ENCODE measurements around the gene SLC26A5. TPM values are rescaled to one million over a fixed set of nuclear protein-coding genes. Genes with fewer than 3 reads are reported as not detected.

SLC26A5 gene
- total and polyA plus RNA-seq, 2 of the 8 experiments (the other 6 are each of a cell fraction or from before 2014, with no cell fraction given): 0.09 to 0.24 TPM

- no peak overlapping the region for H3K4me3 ChIP-seq (ENCODE audit: extremely low read depth in 1 of 4, insufficient read depth in 2 of 4, low read depth in 3 of 4, low read length in 4 of 4)
- no peak overlapping the region for H2BK12ac ChIP-seq (ENCODE audit: low read depth, low read length)
- no peak overlapping the region for H4K8ac ChIP-seq (ENCODE audit: extremely low read depth, insufficient read depth, low read length)
- H3K27ac ChIP-seq (ENCODE audit: low read depth, low read length): no peak overlapping the region
- H3K9me3 ChIP-seq (ENCODE audit: insufficient read depth in 2 of 2, low read depth in 1 of 2, low read length in 1 of 2): no peaks in the 10 kb centered on the region
- H3K79me1 ChIP-seq (ENCODE audit: low read depth, low read length): peaks cover 11% of the 10 kb centered on the region; the same call in 1 of the 2 replicates
- H3K4me1 ChIP-seq (replicated peaks in 1 of 4; ENCODE audit: control insufficient read depth in 3 of 4, insufficient read depth in 4 of 4, low read length in 3 of 4): peaks cover 0 to 6% (median 2%) of the 10 kb centered on the region in 4 experiments; a peak in 2 of 7 replicates
- no peaks in the 10 kb centered on the region for H3K27me3 ChIP-seq (replicated peaks in 1 of 4; ENCODE audit: control insufficient read depth in 3 of 4, extremely low read depth in 1 of 4, insufficient read depth in 3 of 4, low read length in 3 of 4)
- CTCF ChIA-PET (ENCODE audit: partially characterized antibody): no interaction called here
- H3K14ac ChIP-seq (ENCODE audit: insufficient read length): no peak overlapping the region
- no peak overlapping the region for H2AFZ ChIP-seq (ENCODE audit: low read length)
- FAIRE-seq (no peak), DNase-seq (ENCODE audit: low read depth in 1 of 2, low spot score in 2 of 2) (no peak)
- no peak overlapping the region for H3K9ac ChIP-seq (replicated peaks in 1 of 4; ENCODE audit: extremely low read depth in 1 of 4, low read depth in 3 of 4, low read length in 3 of 4)
- 96% methylated on average over 2 of the region's 2 CpGs; no CpG with 5 or more reads in 1 of the 2 experiments for WGBS, 2 experiments (ENCODE audit: extremely low coverage in 1 of 2, insufficient coverage in 1 of 2, insufficient read length in 1 of 2, insufficient replicate concordance in 2 of 2, low coverage in 1 of 2, low lambda C conversion rate in 2 of 2, missing lambda C conversion rate in 1 of 2)
- no peak overlapping the region for H4K5ac ChIP-seq (ENCODE audit: insufficient read length, low read depth, low read length)
- no peak overlapping the region for H4K91ac ChIP-seq (replicated peaks; ENCODE audit: insufficient read length, low read length)
- peaks cover 15 to 47% (median 36%) of the 10 kb centered on the region in 4 experiments for H3K36me3 ChIP-seq (ENCODE audit: control insufficient read depth in 2 of 4, insufficient read depth in 4 of 4, low read length in 3 of 4)
- H3K56ac ChIP-seq (replicated peaks; ENCODE audit: insufficient read length, low read depth, low read length): no peak overlapping the region
- no peak overlapping the region for H3K23ac ChIP-seq (ENCODE audit: insufficient read length)
- peaks cover 6% of the 10 kb centered on the region for H3K23me2 ChIP-seq (ENCODE audit: low read depth, low read length)
- H2BK5ac ChIP-seq (ENCODE audit: low read depth, low read length): no peak overlapping the region
- no peak overlapping the region for H2BK20ac ChIP-seq (ENCODE audit: low read length)
- H3K79me2 ChIP-seq (ENCODE audit: control insufficient read depth in 1 of 2, insufficient read depth in 2 of 2, low read length in 2 of 2): peaks cover 15 to 60% of the 10 kb centered on the region in 2 experiments
- POLR2A ChIA-PET (ENCODE audit: partially characterized antibody): no interaction called here
- no peak overlapping the region for H3K4me2 ChIP-seq (ENCODE audit: insufficient read depth in 1 of 2, low read depth in 2 of 2, low read length in 2 of 2)
- peaks cover 2% of the 10 kb centered on the region in 2 experiments for H4K20me1 ChIP-seq (replicated peaks in 1 of 2; ENCODE audit: control insufficient read depth in 1 of 2, insufficient read depth in 2 of 2, low read length in 2 of 2)
- H2BK120ac ChIP-seq (replicated peaks; ENCODE audit: low read depth, low read length): no peak overlapping the region
- no peak overlapping the region for H2BK15ac ChIP-seq (ENCODE audit: low read length)
- H3K4ac ChIP-seq (replicated peaks; ENCODE audit: insufficient read length, low read depth, low read length): no peak overlapping the region
- H3K18ac ChIP-seq (ENCODE audit: extremely low read depth, low read length): no peak overlapping the region
- H2AK5ac ChIP-seq (ENCODE audit: low read depth, low read length): no peak overlapping the region
- TF ChIP-seq SUZ12 (IDR thresholded peaks at IDR 0.05; ENCODE audit: low read length) (no peak), TCF12 (IDR thresholded peaks at IDR 0.05; ENCODE audit: low read depth, low read length) (no peak), JUN (IDR thresholded peaks at IDR 0.05; ENCODE audit: low read depth, low read length) (no peak), RXRA (IDR thresholded peaks at IDR 0.05; ENCODE audit: insufficient read depth, low read depth, low read length) (no peak), JUND (IDR thresholded peaks at IDR 0.05; ENCODE audit: low read length) (no peak), RAD21 (IDR thresholded peaks at IDR 0.05 in 1 of 2, conservative IDR thresholded peaks at IDR 0.05 in 1 of 2; ENCODE audit: low read depth in 2 of 2, low read length in 2 of 2) (no peak), SIRT6 (IDR thresholded peaks at IDR 0.05; ENCODE audit: low read length) (no peak), TAF7 (optimal IDR thresholded peaks at IDR 0.05; ENCODE audit: borderline replicate concordance, low read depth, low read length) (no peak), SIN3A (conservative IDR thresholded peaks at IDR 0.05 in 1 of 2, IDR thresholded peaks at IDR 0.05 in 1 of 2; ENCODE audit: low read depth in 1 of 2, low read length in 2 of 2) (no peak), NANOG (IDR thresholded peaks at IDR 0.05; ENCODE audit: insufficient read depth, low read depth, low read length, poor library complexity, severe bottlenecking) (no peak), RNF2 (IDR thresholded peaks at IDR 0.05; ENCODE audit: borderline replicate concordance, low read depth, low read length, missing control alignments, poor library complexity, severe bottlenecking) (no peak)
- TF ChIP-seq, protein P1, sequence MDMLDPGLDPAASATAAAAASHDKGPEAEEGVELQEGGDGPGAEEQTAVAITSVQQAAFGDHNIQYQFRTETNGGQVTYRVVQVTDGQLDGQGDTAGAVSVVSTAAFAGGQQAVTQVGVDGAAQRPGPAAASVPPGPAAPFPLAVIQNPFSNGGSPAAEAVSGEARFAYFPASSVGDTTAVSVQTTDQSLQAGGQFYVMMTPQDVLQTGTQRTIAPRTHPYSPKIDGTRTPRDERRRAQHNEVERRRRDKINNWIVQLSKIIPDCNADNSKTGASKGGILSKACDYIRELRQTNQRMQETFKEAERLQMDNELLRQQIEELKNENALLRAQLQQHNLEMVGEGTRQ (IDR thresholded peaks at IDR 0.05; ENCODE audit: low read length): no peak
Measured at GRCh38 chr7:103341466-103341865, 104.5 kb downstream of the SLC26A5 start.
